ENCODE data around the gene SMIM7.

DNA sequence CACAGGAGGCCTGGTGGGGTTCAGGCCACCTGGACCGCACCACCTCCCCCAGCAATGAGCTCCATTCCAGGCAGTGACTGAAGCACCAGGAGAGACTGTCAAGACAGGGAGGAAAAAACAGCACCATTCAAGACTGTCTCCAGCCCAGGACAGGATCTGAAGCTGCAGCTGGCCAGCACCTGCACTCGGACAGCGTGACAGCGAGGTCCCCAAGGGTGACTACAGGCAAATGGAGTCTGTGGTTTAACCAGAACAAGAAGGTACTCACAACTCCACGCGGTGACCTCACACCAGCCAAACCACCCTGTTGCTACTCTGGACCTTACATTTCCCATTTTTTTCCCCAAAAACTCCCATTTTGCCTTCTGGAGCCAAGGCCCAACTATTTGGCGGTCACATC lies 41.7 kb downstream of the SMIM7 start:
- TF ChIP-seq POLR2AphosphoS5 (IDR thresholded peaks at IDR 0.05; ENCODE audit: borderline replicate concordance, low read depth, low read length) (no peak), FOXP2 (optimal IDR thresholded peaks at IDR 0.05; ENCODE audit: control extremely low read depth, extremely low read length, insufficient read depth) (no peak), EZH2 (IDR thresholded peaks at IDR 0.05) (no peak)

Data from SK-N-MC (cell line).